ENCODE data around the gene C6orf62.

GRCh38 chr6:24667378-24667803, 51.6 kb downstream of the C6orf62 start:
- TF ChIP-seq CTCF (IDR thresholded peaks at IDR 0.05), result no peak
- no peak for TF ChIP-seq POLR2A (IDR thresholded peaks at IDR 0.05)

Measured in testis (tissue), 2 donors.